ENCODE results near the gene GPC1. TPM values are rescaled to one million over a fixed set of nuclear protein-coding genes. Genes with fewer than 3 reads are reported as not detected.

The GPC1 gene
- total and polyA plus RNA-seq, 10 donors: 4.1 to 25.0 (median 15.1) TPM

GRCh38 chr2:240425236-240425615, 10.2 kb upstream of the GPC1 start:
- intact Hi-C loops (cut with DNase I; ENCODE audit: low total_unique reads): no loop called here
- WGBS, 5 donors: 77 to 96% (median 88%) methylated on average over 4 to 6 of the region's 6 CpGs
- Histone ChIP-seq H3K36me3 (no peaks in the 10 kb centered on the region), H3K4me3 (no peak overlapping the region), H3K27me3 (replicated peaks in 1 of 7) (peaks cover 0 to 17% (median 0%) of the 10 kb centered on the region in 7 donors), H3K9me3 (peaks cover 0 to 51% (median 33%) of the 10 kb centered on the region in 8 donors), H3K4me1 (no peaks in the 10 kb centered on the region), H3K27ac (no peak overlapping the region)
- no peak for TF ChIP-seq POLR2A (IDR thresholded peaks at IDR 0.05)
- no peak for TF ChIP-seq POLR2AphosphoS5 (IDR thresholded peaks at IDR 0.05)
- TF ChIP-seq CTCF (IDR thresholded peaks at IDR 0.05 in 8 of 11, conservative IDR thresholded peaks at IDR 0.05 in 3 of 11): no peak
- DNase-seq: no peak

DNA sequence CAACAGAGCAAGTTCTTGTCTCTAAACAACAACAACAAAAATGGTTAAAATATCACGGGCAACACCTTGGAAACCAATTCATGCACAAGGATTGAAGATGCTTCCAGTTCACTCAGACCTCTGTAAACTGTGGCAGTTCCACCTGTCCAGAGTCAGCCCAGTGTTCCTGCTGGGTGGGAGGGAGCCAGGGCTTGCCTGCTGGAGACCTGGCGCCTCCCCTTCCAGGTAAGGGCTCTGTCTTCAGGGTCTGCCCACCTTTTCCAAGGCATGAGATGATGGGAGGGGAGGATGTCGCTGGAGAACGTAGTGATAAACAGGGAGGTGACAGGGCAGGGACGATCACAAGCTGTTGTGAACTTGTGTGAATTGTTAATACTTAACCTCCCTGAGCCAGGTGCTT, 9.8 kb upstream of the GPC1 start:
- Histone ChIP-seq H3K27me3 (replicated peaks in 1 of 7) (peaks cover 0 to 17% (median 0%) of the 10 kb centered on the region in 7 donors), H3K4me1 (no peaks in the 10 kb centered on the region), H3K27ac (no peak overlapping the region), H3K36me3 (no peaks in the 10 kb centered on the region), H3K9me3 (peaks cover 0 to 46% (median 29%) of the 10 kb centered on the region in 8 donors), H3K4me3 (no peak overlapping the region)
- TF ChIP-seq POLR2AphosphoS5 (IDR thresholded peaks at IDR 0.05): no peak
- TF ChIP-seq CTCF (IDR thresholded peaks at IDR 0.05 in 8 of 11, conservative IDR thresholded peaks at IDR 0.05 in 3 of 11): no peak
- TF ChIP-seq POLR2A (IDR thresholded peaks at IDR 0.05): no peak
- no peak for DNase-seq
- intact Hi-C loops (cut with DNase I; ENCODE audit: low total_unique reads): no loop called here
- 84 to 95% (median 90%) methylated on average over 5 of the region's 5 CpGs for WGBS, 5 donors

DNA sequence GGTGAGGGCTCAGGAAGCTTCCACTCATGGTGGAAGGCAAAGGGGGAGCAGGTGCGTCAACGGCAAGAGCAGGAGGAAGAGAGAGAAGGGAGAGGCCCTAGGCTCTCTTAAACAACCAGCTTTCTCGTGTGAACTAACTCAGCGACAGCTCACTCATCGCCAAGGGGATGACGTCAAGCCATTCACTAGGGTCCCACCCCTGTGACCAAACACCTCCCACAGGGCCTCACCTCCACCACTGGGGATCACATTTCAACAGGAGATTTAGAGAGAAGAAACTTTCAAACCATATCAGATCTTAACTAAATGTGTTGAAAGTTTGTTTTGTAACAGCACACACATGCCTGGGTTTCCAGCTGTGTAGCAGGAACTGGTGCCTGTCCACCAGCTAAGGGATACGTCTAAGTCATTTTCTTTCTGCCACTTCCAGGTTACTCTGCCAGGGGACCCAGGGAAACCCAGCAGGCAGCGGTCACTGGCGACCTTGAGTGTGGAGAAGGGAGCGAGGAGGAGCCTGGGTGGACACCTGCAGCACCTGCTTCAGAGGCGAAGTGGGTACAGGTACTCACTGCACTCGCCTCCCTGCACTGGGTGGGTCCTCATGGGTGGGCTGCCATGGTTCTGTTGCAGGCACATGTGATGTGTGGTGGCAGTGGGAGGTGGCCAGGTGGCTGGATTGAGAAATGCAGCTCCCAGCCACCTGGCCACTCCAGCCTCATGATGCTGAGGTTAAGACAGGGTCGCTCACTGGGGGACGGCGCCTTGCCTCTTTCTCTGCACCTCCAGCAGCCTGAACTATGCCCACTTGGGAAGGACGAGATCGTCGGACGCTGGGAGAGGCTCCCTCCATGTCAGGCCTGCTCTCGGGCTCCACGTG, 8.4 kb upstream of the GPC1 start:
- Histone ChIP-seq H3K27me3 (replicated peaks in 1 of 7) (peaks cover 0 to 17% (median 0%) of the 10 kb centered on the region in 7 donors), H3K36me3 (no peaks in the 10 kb centered on the region), H3K4me3 (no peak overlapping the region), H3K9me3 (peaks cover 0 to 33% (median 15%) of the 10 kb centered on the region in 8 donors), H3K4me1 (no peaks in the 10 kb centered on the region), H3K27ac (no peak overlapping the region)
- peak; percentile 63 for DNase-seq
- 64 to 79% (median 73%) methylated on average over 16 to 21 of the region's 21 CpGs for WGBS, 5 donors
- TF ChIP-seq POLR2AphosphoS5 (IDR thresholded peaks at IDR 0.05) (no peak), POLR2A (IDR thresholded peaks at IDR 0.05) (no peak), CTCF (IDR thresholded peaks at IDR 0.05 in 8 of 11, conservative IDR thresholded peaks at IDR 0.05 in 3 of 11) (no peak)
- intact Hi-C loops (cut with DNase I; ENCODE audit: low total_unique reads): no loop called here

DNA sequence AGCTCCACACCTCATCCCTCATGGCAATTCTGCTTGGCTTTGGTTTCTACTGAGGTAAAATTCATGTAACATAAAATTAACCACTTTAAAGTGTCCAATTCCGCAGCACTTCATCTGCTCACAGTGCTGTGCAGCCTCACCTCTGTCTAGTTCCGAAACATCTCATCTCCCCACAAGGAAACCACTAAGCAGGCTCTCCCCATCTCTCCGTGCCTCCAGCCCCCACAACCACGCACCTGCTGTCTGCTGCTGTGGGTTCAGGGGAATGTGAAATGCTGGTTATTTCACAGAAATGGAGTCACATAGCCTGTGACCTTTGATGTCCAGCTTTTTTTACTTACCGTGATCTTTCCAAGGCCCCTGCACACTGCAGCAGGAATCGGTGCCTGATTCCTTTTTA, 7.7 kb upstream of the GPC1 start:
- intact Hi-C loops (cut with DNase I; ENCODE audit: low total_unique reads): no loop called here
- no peak overlapping the region for H3K27ac ChIP-seq
- no peaks in the 10 kb centered on the region for H3K4me1 ChIP-seq
- H3K27me3 ChIP-seq (replicated peaks in 1 of 7): peaks cover 0 to 19% (median 0%) of the 10 kb centered on the region in 7 donors
- H3K36me3 ChIP-seq: no peaks in the 10 kb centered on the region
- peaks cover 0 to 26% (median 9%) of the 10 kb centered on the region in 8 donors for H3K9me3 ChIP-seq
- TF ChIP-seq POLR2A (IDR thresholded peaks at IDR 0.05) (no peak), POLR2AphosphoS5 (IDR thresholded peaks at IDR 0.05) (no peak), CTCF (IDR thresholded peaks at IDR 0.05 in 8 of 11, conservative IDR thresholded peaks at IDR 0.05 in 3 of 11) (no peak)
- 58 to 77% (median 75%) methylated on average over 6 of the region's 6 CpGs for WGBS, 5 donors
- DNase-seq: no peak
- no peak overlapping the region for H3K4me3 ChIP-seq
